NB4 (cell line): ENCODE results near the gene IL21R.

Experiments used
- MYC ChIP-seq: IDR thresholded peaks from 2 replicates; pipeline ENCODE4 v1.6.1; 2011; ENCODE audit warnings: low read depth, low read length
- POLR2A ChIP-seq: IDR thresholded peaks from 2 replicates; pipeline ENCODE4 v1.6.1; 2011; ENCODE audit warnings: mild to moderate bottlenecking; ENCODE audit not compliant: insufficient read length; ENCODE audit errors: extremely low read depth
- TF ChIP-seq, protein P1 (sequence below): IDR thresholded peaks from one replicate; pipeline ENCODE4 v1.5.1; 2012; ENCODE audit warnings: low read depth, low read length
- TF ChIP-seq, protein P2 (sequence below): IDR thresholded peaks from 2 replicates; pipeline ENCODE4 v1.6.1; 2011; ENCODE audit warnings: low read depth, low read length

DNA sequence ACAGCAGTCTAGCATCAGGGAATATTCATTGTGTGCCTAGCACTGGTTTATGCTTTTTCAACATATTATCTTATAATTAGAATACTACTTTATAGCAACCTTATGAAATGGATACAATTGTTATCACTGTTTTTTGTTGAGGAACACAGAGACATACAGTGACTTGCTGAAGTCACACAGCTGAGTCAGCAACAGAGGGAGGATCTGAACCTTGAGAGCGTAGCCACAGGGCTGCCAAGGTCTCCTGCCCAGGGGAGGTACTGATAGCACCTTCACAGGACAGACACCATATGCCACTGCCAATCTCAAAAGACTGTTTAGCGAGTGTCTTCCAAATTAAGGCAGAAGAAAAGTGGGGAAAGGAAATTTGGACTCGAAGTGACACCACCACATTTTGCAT lies 84.8 kb downstream of the IL21R start:
- TF ChIP-seq, protein P1, sequence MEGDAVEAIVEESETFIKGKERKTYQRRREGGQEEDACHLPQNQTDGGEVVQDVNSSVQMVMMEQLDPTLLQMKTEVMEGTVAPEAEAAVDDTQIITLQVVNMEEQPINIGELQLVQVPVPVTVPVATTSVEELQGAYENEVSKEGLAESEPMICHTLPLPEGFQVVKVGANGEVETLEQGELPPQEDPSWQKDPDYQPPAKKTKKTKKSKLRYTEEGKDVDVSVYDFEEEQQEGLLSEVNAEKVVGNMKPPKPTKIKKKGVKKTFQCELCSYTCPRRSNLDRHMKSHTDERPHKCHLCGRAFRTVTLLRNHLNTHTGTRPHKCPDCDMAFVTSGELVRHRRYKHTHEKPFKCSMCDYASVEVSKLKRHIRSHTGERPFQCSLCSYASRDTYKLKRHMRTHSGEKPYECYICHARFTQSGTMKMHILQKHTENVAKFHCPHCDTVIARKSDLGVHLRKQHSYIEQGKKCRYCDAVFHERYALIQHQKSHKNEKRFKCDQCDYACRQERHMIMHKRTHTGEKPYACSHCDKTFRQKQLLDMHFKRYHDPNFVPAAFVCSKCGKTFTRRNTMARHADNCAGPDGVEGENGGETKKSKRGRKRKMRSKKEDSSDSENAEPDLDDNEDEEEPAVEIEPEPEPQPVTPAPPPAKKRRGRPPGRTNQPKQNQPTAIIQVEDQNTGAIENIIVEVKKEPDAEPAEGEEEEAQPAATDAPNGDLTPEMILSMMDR = no peak
- TF ChIP-seq, protein P2, sequence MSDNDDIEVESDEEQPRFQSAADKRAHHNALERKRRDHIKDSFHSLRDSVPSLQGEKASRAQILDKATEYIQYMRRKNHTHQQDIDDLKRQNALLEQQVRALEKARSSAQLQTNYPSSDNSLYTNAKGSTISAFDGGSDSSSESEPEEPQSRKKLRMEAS = no peak
- TF ChIP-seq MYC (no peak), POLR2A (no peak)
